HCT116 (cell line): Measurements from ENCODE around the gene NUDT4. TPM values are rescaled to one million over a fixed set of nuclear protein-coding genes. Genes with fewer than 3 reads are reported as not detected.

Source experiments
- ATAC-seq: fragments of 200-7000 bp; cut with Tn5 transposase; 2 replicates; pipeline ENCODE4 v1.9.1; 2020; ENCODE audit warnings: mild to moderate bottlenecking, moderate library complexity
- BruUV-seq: library from RNA; stranded (reverse); fragments of 400-500 nt; replicated peaks from 2 replicates; lab custom pipeline; 2021; lab: Mats Ljungman, UMichigan
- CTCF ChIA-PET: fragments of 300-600 bp; sonication (Branson Sonifier 250); formaldehyde crosslinking; loops from one replicate; lab custom pipeline; 2021; ENCODE audit warnings: antibody characterized with exemption; lab: Charles Lee
- POLR2A ChIA-PET: fragments of 300-600, 350-600 bp; sonication (Branson Sonifier 250); formaldehyde crosslinking; loops from one replicate; lab custom pipeline; 2021; ENCODE audit warnings: antibody characterized with exemption; lab: Charles Lee
- RAD21 ChIA-PET, 2 experiments: fragments of 300-600 bp; sonication (Branson Sonifier 250); formaldehyde crosslinking; loops; one replicate each; lab custom pipeline; 2023; ENCODE audit warnings: low total read pairs in 2 of 2; ENCODE audit not compliant: uncharacterized antibody in 2 of 2, unreplicated experiment in 2 of 2, low non-redundant PET in 1 of 2; lab: Charles Lee
- DNase-seq: peaks from one replicate; pipeline ENCODE4 v3.0.0-alpha.2; 2010; ENCODE audit warnings: low read depth, low spot score
- H2AFZ ChIP-seq: fragments of 200-600 bp; shearing (Covaris generic), sonication (generic); 2 replicates; pipeline ENCODE4 v1.6.1; 2017; ENCODE audit warnings: low read depth, mixed run types, mixed read lengths, antibody characterized with exemption, low read length; ENCODE audit not compliant: poor library complexity, severe bottlenecking
- H3K27ac ChIP-seq: 2 replicates; pipeline ENCODE4 v1.5.1; 2012; ENCODE audit warnings: low read depth, low read length
- H3K27me3 ChIP-seq: fragments of 200-600 bp; sonication (generic); 2 replicates; pipeline ENCODE4 v1.6.1; 2016; ENCODE audit warnings: mixed run types, low read length, mixed read lengths; ENCODE audit not compliant: insufficient read depth
- H3K36me3 ChIP-seq, 2 experiments: fragments of 200-500 bp in 1 of 2; fragments of 200-600 bp in 1 of 2; sonication (Bioruptor generic) in 1 of 2; sonication (generic) in 1 of 2; 2 replicates each; pipeline versions ENCODE4 v1.5.1 to v1.6.1; 2014 to 2016; ENCODE audit warnings: low read length in 2 of 2, inconsistent platforms in 1 of 2, mixed read lengths in 1 of 2, mixed run types in 1 of 2; ENCODE audit not compliant: insufficient read depth in 2 of 2, control insufficient read depth in 1 of 2
- H3K4me1 ChIP-seq, 2 experiments: fragments of 200-600 bp in 1 of 2; sonication (generic) in 1 of 2; 2 replicates each; pipeline versions ENCODE4 v1.5.1 to v1.6.1; 2012 to 2017; ENCODE audit warnings: low read length in 2 of 2, inconsistent platforms in 1 of 2, mild to moderate bottlenecking in 1 of 2, mixed read lengths in 1 of 2, mixed run types in 1 of 2, moderate library complexity in 1 of 2; ENCODE audit not compliant: insufficient read depth in 2 of 2, control insufficient read depth in 1 of 2
- H3K4me2 ChIP-seq: fragments of 200-600 bp; sonication (generic); 2 replicates; pipeline ENCODE4 v1.6.1; 2017; ENCODE audit warnings: mixed run types, low read length, mixed read lengths
- H3K4me3 ChIP-seq, 2 experiments: fragments of 200-600 bp in 1 of 2; sonication (generic) in 1 of 2; replicated peaks in 1 of 2; 2 replicates each; pipeline ENCODE4 v1.5.1; 2011 to 2016; ENCODE audit warnings: low read length in 2 of 2, control low read depth in 1 of 2, low read depth in 1 of 2, mild to moderate bottlenecking in 1 of 2, mixed read lengths in 1 of 2, mixed run types in 1 of 2
- H3K79me2 ChIP-seq: fragments of 200-600 bp; sonication (generic); 2 replicates; pipeline ENCODE4 v1.6.1; 2017; ENCODE audit warnings: mild to moderate bottlenecking, mixed run types, low read length, moderate library complexity, mixed read lengths; ENCODE audit not compliant: insufficient read depth
- H3K9ac ChIP-seq: fragments of 200-600 bp; sonication (generic); 2 replicates; pipeline ENCODE4 v1.6.1; 2016; ENCODE audit warnings: low read length, mixed read lengths
- H3K9me2 ChIP-seq: fragments of 200-600 bp; sonication (generic), shearing (Covaris generic); 2 replicates; pipeline ENCODE4 v1.6.1; 2017; ENCODE audit warnings: mixed run types, mild to moderate bottlenecking, moderate library complexity; ENCODE audit not compliant: insufficient read depth
- H3K9me3 ChIP-seq, 2 experiments: fragments of 200-500 bp in 1 of 2; fragments of 200-600 bp in 1 of 2; sonication (Bioruptor generic) in 1 of 2; sonication (generic) in 1 of 2; 2 replicates each; pipeline ENCODE4 v1.6.1; 2014 to 2017; ENCODE audit warnings: low read length in 2 of 2, mixed read lengths in 2 of 2, inconsistent platforms in 1 of 2, low read depth in 1 of 2, mild to moderate bottlenecking in 1 of 2, mixed run types in 1 of 2, moderate library complexity in 1 of 2; ENCODE audit not compliant: control insufficient read depth in 1 of 2, insufficient read depth in 1 of 2
- H4K20me1 ChIP-seq: fragments of 200-600 bp; sonication (generic), shearing (Covaris generic); 2 replicates; pipeline ENCODE4 v1.6.1; 2017; ENCODE audit warnings: mixed run types, mild to moderate bottlenecking, moderate library complexity; ENCODE audit not compliant: insufficient read depth
- CTCF ChIP-seq, 3 experiments: fragments of 200-600 bp in 1 of 3; sonication (generic) in 1 of 3; IDR thresholded peaks in 2 of 3; conservative IDR thresholded peaks in 1 of 3; 2 replicates each; pipeline ENCODE4 v1.5.1; 2012 to 2017; ENCODE audit warnings: low read depth in 2 of 3, low read length in 2 of 3, antibody characterized with exemption in 1 of 3, borderline replicate concordance in 1 of 3, control low read depth in 1 of 3, mild to moderate bottlenecking in 1 of 3, mixed read lengths in 1 of 3, mixed run types in 1 of 3, moderate library complexity in 1 of 3; ENCODE audit not compliant: insufficient read depth in 1 of 3
- RAD21 ChIP-seq: IDR thresholded peaks from 2 replicates; pipeline ENCODE4 v1.6.1; 2012; ENCODE audit warnings: low read depth, mild to moderate bottlenecking
- YY1 ChIP-seq: IDR thresholded peaks from 2 replicates; pipeline ENCODE4 v1.6.1; 2011; ENCODE audit warnings: low read length, low read depth, moderate library complexity, mild to moderate bottlenecking; ENCODE audit not compliant: insufficient replicate concordance; ENCODE audit errors: extremely low read depth
- ZNF274 ChIP-seq: fragments of 200-500 bp; sonication (Bioruptor generic); IDR thresholded peaks from 2 replicates; pipeline ENCODE4 v1.6.1; 2014; ENCODE audit warnings: mild to moderate bottlenecking, low read depth, low read length, inconsistent platforms
- intact Hi-C: fragments of 100-400 bp; cut with micrococcal nuclease; formaldehyde crosslinking; loops from 2 replicates; pipeline ENCODE4 v1.10.0; 2022
- total RNA-seq: library from RNA; stranded (reverse); gene quantifications from one replicate; pipeline ENCODE4 v1.2.1, GENCODE V29; 2021; ENCODE audit not compliant: unreplicated experiment

The NUDT4 gene
- total RNA-seq, 1 experiment from 2014 or later, result 41.2 TPM

DNA sequence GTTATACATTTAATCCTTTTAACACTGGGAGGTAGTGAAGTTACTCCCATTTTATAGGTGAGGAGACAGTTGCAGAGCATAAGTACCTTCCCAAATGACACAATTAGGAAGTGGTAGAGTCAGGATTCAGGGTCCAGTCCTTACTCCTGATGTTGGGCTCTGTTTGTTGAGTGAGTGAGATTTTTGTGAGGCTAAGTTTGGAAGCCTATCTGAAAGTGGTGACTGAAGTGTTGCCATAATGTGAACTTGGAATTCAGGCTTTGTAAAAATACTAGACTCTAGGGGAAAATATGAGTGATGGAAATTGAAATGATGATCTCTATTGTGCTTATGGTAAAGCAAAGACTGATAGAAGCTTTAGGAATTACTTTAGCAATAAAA, 2.2 kb downstream of the NUDT4 start:
- no peaks in the 10 kb centered on the region for H3K9me3 ChIP-seq
- TF ChIP-seq YY1, result no peak
- ATAC-seq (no peak), DNase-seq (no peak)
- peak overlapping the region; percentile 86 to 88; a peak in 3 of 4 replicates for H3K4me3 ChIP-seq
- H4K20me1 ChIP-seq, result peaks cover 3% of the 10 kb centered on the region; the same call in 1 of the 2 replicates
- H3K79me2 ChIP-seq, result peaks cover 68% of the 10 kb centered on the region
- no peaks in the 10 kb centered on the region for H3K36me3 ChIP-seq
- H3K27ac ChIP-seq, result no peak overlapping the region
- RAD21 ChIA-PET, result no interaction called here
- no peaks in the 10 kb centered on the region for H3K27me3 ChIP-seq
- intact Hi-C loops, result loop anchor here (5.0 kb wide), 3 partner anchors 283 to 393 kb away; no protein-coding TSS in a partner anchor
- H3K9me2 ChIP-seq, result no peaks in the 10 kb centered on the region
- no peak overlapping the region for H2AFZ ChIP-seq
- peak overlapping the region; percentile 32; the same call in 1 of the 2 replicates for H3K9ac ChIP-seq
- CTCF ChIA-PET, result interaction anchor here (1.2 kb wide), 1 partner anchor 393 kb away, joined by 12 read pairs; no protein-coding TSS in a partner anchor
- peaks cover 17 to 32% of the 10 kb centered on the region in 2 experiments for H3K4me1 ChIP-seq
- peak overlapping the region; percentile 78 for H3K4me2 ChIP-seq
- POLR2A ChIA-PET, result no interaction called here
- BruUV-seq, result no TSS peak

- ChIA-PET CTCF (interaction anchor here (1.2 kb wide), 1 partner anchor 393 kb away, joined by 12 read pairs; no protein-coding TSS in a partner anchor), RAD21 (interaction anchor here in 1 of 2 experiments (0.9 kb wide), 1 partner anchor 393 kb away, joined by 3 read pairs; no protein-coding TSS in a partner anchor), POLR2A (no interaction called here)
- ATAC-seq (no peak), DNase-seq (no peak)
- no peak overlapping the region; a peak in 1 of 4 replicates for H3K4me3 ChIP-seq
- H4K20me1 ChIP-seq, result peaks cover 3% of the 10 kb centered on the region; the same call in 1 of the 2 replicates
- peak overlapping the region; percentile 78 for H3K4me2 ChIP-seq
- peak in 2 of 3 experiments; percentile 48 to 54; a peak in 3 of 6 replicates for TF ChIP-seq CTCF (IDR thresholded peaks at IDR 0.05 in 2 of 3, conservative IDR thresholded peaks at IDR 0.05 in 1 of 3; ENCODE audit: borderline replicate concordance in 1 of 3, insufficient read depth in 1 of 3, low read depth in 2 of 3, low read length in 2 of 3)
- TF ChIP-seq ZNF274, result no peak
- peak; percentile 68 for TF ChIP-seq RAD21
- peaks cover 17 to 32% of the 10 kb centered on the region in 2 experiments for H3K4me1 ChIP-seq
- intact Hi-C loops, result loop anchor here (5.0 kb wide), 2 partner anchors 353 to 393 kb away; no protein-coding TSS in a partner anchor
- H3K36me3 ChIP-seq, result no peaks in the 10 kb centered on the region
- no peaks in the 10 kb centered on the region for H3K9me3 ChIP-seq
- H2AFZ ChIP-seq, result no peak overlapping the region
- BruUV-seq, result no TSS peak
- H3K9ac ChIP-seq, result 0 out of 2 replicates have a peak overlapping the region, but pooled peaks have one; percentile 32
- no peak overlapping the region for H3K27ac ChIP-seq
- H3K9me2 ChIP-seq, result no peaks in the 10 kb centered on the region
- peaks cover 74% of the 10 kb centered on the region for H3K79me2 ChIP-seq
- no peaks in the 10 kb centered on the region for H3K27me3 ChIP-seq
Observed at GRCh38 chr12:93380480-93381121, 2.9 kb downstream of the NUDT4 start.
